SK-N-SH (cell line): ENCODE results near the gene CUBN. TPM values are rescaled to one million over a fixed set of nuclear protein-coding genes. Genes with fewer than 3 reads are reported as not detected.

ENCODE experiments used
- CTCF ChIA-PET: fragments of 300-600, 350-600 bp; formaldehyde crosslinking; extraction: SDS; loops from one replicate; lab custom pipeline; 2021; lab: Yijun Ruan, JAX
- POLR2A ChIA-PET: fragments of 350-600 bp; sonication (Branson Sonifier 250); formaldehyde crosslinking; extraction: SDS; loops from one replicate; lab custom pipeline; 2020; ENCODE audit warnings: antibody characterized with exemption, inconsistent platforms; lab: Yijun Ruan, JAX
- DNase-seq: peaks from one replicate; pipeline ENCODE4 v3.0.0; 2012
- H2AFZ ChIP-seq: fragments of 200-600 bp; sonication (generic); 2 replicates; pipeline ENCODE4 v1.8.1; 2016; ENCODE audit warnings: antibody characterized with exemption, mild to moderate bottlenecking, low read depth
- H3F3A ChIP-seq: fragments of 200-600 bp; sonication (generic); replicated peaks from 2 replicates; pipeline ENCODE3; 2016; ENCODE audit warnings: antibody characterized with exemption, mild to moderate bottlenecking; ENCODE audit not compliant: insufficient read depth
- H3K27ac ChIP-seq, 2 experiments: fragments of 200-500 bp in 1 of 2; fragments of 200-600 bp in 1 of 2; sonication (Bioruptor generic) in 1 of 2; sonication (generic), shearing (Covaris generic) in 1 of 2; 2 replicates each; pipeline versions ENCODE4 v1.5.1 to v1.6.1; 2014 to 2016; ENCODE audit warnings: low read depth in 2 of 2, inconsistent platforms in 1 of 2, low read length in 1 of 2, mild to moderate bottlenecking in 1 of 2, mixed read lengths in 1 of 2
- H3K27me3 ChIP-seq: fragments of 200-600 bp; sonication (generic), shearing (Covaris generic); 2 replicates; pipeline ENCODE4 v1.6.1; 2016; ENCODE audit warnings: mixed run types; ENCODE audit not compliant: insufficient read depth
- H3K36me3 ChIP-seq, 2 experiments: fragments of 200-500 bp in 1 of 2; fragments of 200-600 bp in 1 of 2; sonication (Bioruptor generic) in 1 of 2; sonication (generic) in 1 of 2; replicated peaks in 1 of 2; 2 replicates each; pipeline versions ENCODE3 to v1.5.1; 2014 to 2016; ENCODE audit warnings: low read length in 1 of 2, mild to moderate bottlenecking in 1 of 2; ENCODE audit not compliant: insufficient read depth in 2 of 2, control insufficient read depth in 1 of 2
- H3K4me1 ChIP-seq, 2 experiments: fragments of 200-500 bp in 1 of 2; fragments of 200-600 bp in 1 of 2; sonication (Bioruptor generic) in 1 of 2; sonication (generic), shearing (Covaris generic) in 1 of 2; 2 replicates each; pipeline versions ENCODE4 v1.5.1 to v1.6.1; 2014 to 2016; ENCODE audit warnings: low read depth in 1 of 2, low read length in 1 of 2, mixed run types in 1 of 2; ENCODE audit not compliant: insufficient read depth in 2 of 2, control insufficient read depth in 1 of 2
- H3K4me2 ChIP-seq: fragments of 200-600 bp; sonication (generic), shearing (Covaris generic); 2 replicates; pipeline ENCODE4 v1.6.1; 2017; ENCODE audit warnings: mixed run types
- H3K4me3 ChIP-seq, 2 experiments: fragments of 200-500 bp in 1 of 2; fragments of 200-600 bp in 1 of 2; sonication (Bioruptor generic) in 1 of 2; sonication (generic), shearing (Covaris generic) in 1 of 2; 2 replicates each; pipeline versions ENCODE4 v1.5.1 to v1.8.1; 2014 to 2016; ENCODE audit warnings: low read depth in 2 of 2, inconsistent platforms in 1 of 2, low read length in 1 of 2, mild to moderate bottlenecking in 1 of 2, mixed read lengths in 1 of 2, moderate library complexity in 1 of 2
- H3K79me2 ChIP-seq: fragments of 200-600 bp; sonication (generic); 2 replicates; pipeline ENCODE4 v1.8.1; 2017; ENCODE audit warnings: mild to moderate bottlenecking; ENCODE audit not compliant: insufficient read depth
- H3K9ac ChIP-seq: fragments of 200-600 bp; sonication (generic); 2 replicates; pipeline ENCODE4 v1.6.1; 2017; ENCODE audit warnings: mixed run types
- H3K9me2 ChIP-seq: fragments of 200-600 bp; sonication (generic); 2 replicates; pipeline ENCODE4 v1.6.1; 2017; ENCODE audit warnings: mixed run types
- H3K9me3 ChIP-seq: fragments of 200-600 bp; sonication (generic); 2 replicates; pipeline ENCODE4 v1.6.1; 2017; ENCODE audit warnings: mixed run types, mild to moderate bottlenecking, moderate library complexity
- H4K20me1 ChIP-seq: fragments of 200-600 bp; sonication (generic); 2 replicates; pipeline ENCODE4 v1.6.1; 2017; ENCODE audit warnings: mild to moderate bottlenecking, mixed run types; ENCODE audit not compliant: insufficient read depth
- CHD2 ChIP-seq: fragments of 150-350 bp; IDR thresholded peaks from 2 replicates; pipeline ENCODE4 v1.6.1; 2018; ENCODE audit warnings: low read length; ENCODE audit not compliant: partially characterized antibody
- CTCF ChIP-seq: fragments of 200-600 bp; sonication (generic); IDR thresholded peaks from 2 replicates; pipeline ENCODE4 v1.6.1; 2017; ENCODE audit warnings: antibody characterized with exemption, mild to moderate bottlenecking, moderate library complexity
- EZH2phosphoT487 ChIP-seq: fragments of 200-600 bp; sonication (generic); IDR thresholded peaks from 2 replicates; pipeline ENCODE4 v1.6.1; 2017; ENCODE audit warnings: low read depth, mixed run types, mild to moderate bottlenecking, antibody characterized with exemption, moderate library complexity, borderline replicate concordance
- FOSL2 ChIP-seq: IDR thresholded peaks from 2 replicates; pipeline ENCODE4 v1.4.0; 2012; ENCODE audit warnings: low read depth, mild to moderate bottlenecking, moderate library complexity, borderline replicate concordance
- FOXJ3 ChIP-seq: sonication (generic); formaldehyde crosslinking; IDR thresholded peaks from 2 replicates; pipeline ENCODE4 v1.5.1; 2020; ENCODE audit warnings: mild to moderate bottlenecking, missing genetic modification reagents
- FOXM1 ChIP-seq: IDR thresholded peaks from 2 replicates; pipeline ENCODE4 v1.4.0; 2012; ENCODE audit warnings: low read depth, mild to moderate bottlenecking
- GABPA ChIP-seq: IDR thresholded peaks from 2 replicates; pipeline ENCODE4 v1.4.0; 2012; ENCODE audit warnings: low read depth, mild to moderate bottlenecking
- GATA2 ChIP-seq: sonication (generic); formaldehyde crosslinking; IDR thresholded peaks from 2 replicates; pipeline ENCODE4 v1.5.0; 2020; ENCODE audit warnings: mild to moderate bottlenecking, missing genetic modification reagents
- JUND ChIP-seq: IDR thresholded peaks from 2 replicates; pipeline ENCODE4 v1.4.0; 2012
- MAX ChIP-seq: IDR thresholded peaks from 2 replicates; pipeline ENCODE4 v1.4.0; 2012; ENCODE audit warnings: low read depth
- NFIC ChIP-seq: IDR thresholded peaks from 2 replicates; pipeline ENCODE4 v1.4.0; 2012; ENCODE audit warnings: borderline replicate concordance
- NRF1 ChIP-seq: IDR thresholded peaks from 2 replicates; pipeline ENCODE4 v1.6.1; 2012; ENCODE audit warnings: low read depth, mild to moderate bottlenecking, low read length
- PBX3 ChIP-seq: IDR thresholded peaks from 2 replicates; pipeline ENCODE4; 2012
- POLR2AphosphoS5 ChIP-seq: IDR thresholded peaks from 2 replicates; pipeline ENCODE4 v1.6.1; 2012; ENCODE audit warnings: low read depth, low read length
- RXRA ChIP-seq: IDR thresholded peaks from 2 replicates; pipeline ENCODE4 v1.4.0; 2012; ENCODE audit warnings: low read depth, mild to moderate bottlenecking, borderline replicate concordance
- TAF1 ChIP-seq: IDR thresholded peaks from 2 replicates; pipeline ENCODE4 v1.6.1; 2012; ENCODE audit warnings: low read depth, mild to moderate bottlenecking, low read length, moderate library complexity, borderline replicate concordance
- TEAD4 ChIP-seq: IDR thresholded peaks from 2 replicates; pipeline ENCODE4 v1.4.0; 2012; ENCODE audit warnings: mild to moderate bottlenecking, borderline replicate concordance; ENCODE audit not compliant: insufficient read depth
- USF2 ChIP-seq: fragments of 150-350 bp; IDR thresholded peaks from 2 replicates; pipeline ENCODE4 v1.6.1; 2017; ENCODE audit warnings: antibody characterized with exemption, low read length, low read depth, borderline replicate concordance
- YY1 ChIP-seq: IDR thresholded peaks from 2 replicates; pipeline ENCODE4 v1.4.0; 2012; ENCODE audit warnings: low read depth, mild to moderate bottlenecking
- ZBTB33 ChIP-seq: IDR thresholded peaks from 2 replicates; pipeline ENCODE4 v1.4.0; 2012; ENCODE audit warnings: low read depth, borderline replicate concordance
- polyA plus RNA-seq, 3 experiments: library from polyadenylated mRNA; depleted of rRNA; stranded (reverse); fragments of >200 nt; gene quantifications; 2 replicates each; pipeline ENCODE4 v1.2.3, GENCODE V29; 2012

CUBN gene
- polyA plus RNA-seq, 1 of the 3 experiments (the other 2 are of a cell fraction) = 2.4 TPM

GRCh38 chr10:17155826-17156225, 26.2 kb upstream of the CUBN start:
- H3F3A ChIP-seq = peaks cover 23% of the 10 kb centered on the region
- DNase-seq = no peak
- CTCF ChIA-PET = interaction anchor here (0.5 kb wide), 1 partner anchor 248 kb away, joined by 4 read pairs; no protein-coding TSS in a partner anchor
- H3K9me2 ChIP-seq = no peaks in the 10 kb centered on the region
- no peak overlapping the region for H3K9ac ChIP-seq
- POLR2A ChIA-PET = no interaction called here
- H3K4me1 ChIP-seq = no peaks in the 10 kb centered on the region
- no peaks in the 10 kb centered on the region for H3K36me3 ChIP-seq
- H3K4me2 ChIP-seq = no peak overlapping the region
- H3K4me3 ChIP-seq = no peak overlapping the region
- H2AFZ ChIP-seq = no peak overlapping the region
- no peak overlapping the region for H3K27ac ChIP-seq
- no peaks in the 10 kb centered on the region; the same call in 1 of the 2 replicates for H3K79me2 ChIP-seq
- no peaks in the 10 kb centered on the region for H3K9me3 ChIP-seq
- no peaks in the 10 kb centered on the region for H4K20me1 ChIP-seq
- TF ChIP-seq TAF1 (no peak), CHD2 (no peak), NFIC (no peak), PBX3 (no peak), YY1 (no peak), MAX (no peak), FOXJ3 (CRISPR knock-in tag) (no peak), USF2 (no peak), NRF1 (no peak), JUND (no peak), RXRA (no peak), EZH2phosphoT487 (no peak), CTCF (no peak), FOXM1 (no peak), GABPA (no peak), ZBTB33 (no peak), TEAD4 (no peak), POLR2AphosphoS5 (no peak), FOSL2 (no peak), GATA2 (CRISPR knock-in tag) (no peak)
- no peaks in the 10 kb centered on the region for H3K27me3 ChIP-seq
